ENCODE data around the gene PRIM2. TPM values are rescaled to one million over a fixed set of nuclear protein-coding genes. Genes with fewer than 3 reads are reported as not detected.
"Not testable (repeated sequence)": the region's sequence is repeated elsewhere in the genome, so short reads cannot be mapped to it uniquely, and the experiment has no call there.

Gene PRIM2
- total RNA-seq, 1 experiment from 2014 or later, result 60.0 TPM

DNA sequence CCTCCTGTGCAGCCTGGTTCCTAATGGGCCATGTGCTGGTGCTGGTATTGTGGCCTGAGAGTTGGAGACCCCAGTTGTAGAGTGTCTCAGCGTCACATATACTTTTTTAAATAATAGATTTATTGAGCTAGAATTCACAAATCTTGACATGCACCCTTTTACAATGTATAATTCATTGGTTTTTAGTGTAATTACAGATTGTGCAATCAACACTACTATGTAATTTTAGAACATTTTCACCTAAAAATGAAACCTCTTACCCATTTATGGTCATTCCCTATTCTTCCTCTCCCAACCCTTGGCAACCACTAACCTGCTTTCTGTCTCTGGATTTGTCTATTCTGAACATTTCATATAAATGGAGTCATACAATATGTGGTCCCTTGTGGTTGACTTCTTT, 10.6 kb downstream of the PRIM2 start:
- DNase-seq, result no peak
- Histone ChIP-seq H3K36me3 (peaks cover 80% of the 10 kb centered on the region), H3K27me3 (no peaks in the 10 kb centered on the region), H3K4me3 (no peak overlapping the region), H3K9me3 (peaks cover 16% of the 10 kb centered on the region)

DNA sequence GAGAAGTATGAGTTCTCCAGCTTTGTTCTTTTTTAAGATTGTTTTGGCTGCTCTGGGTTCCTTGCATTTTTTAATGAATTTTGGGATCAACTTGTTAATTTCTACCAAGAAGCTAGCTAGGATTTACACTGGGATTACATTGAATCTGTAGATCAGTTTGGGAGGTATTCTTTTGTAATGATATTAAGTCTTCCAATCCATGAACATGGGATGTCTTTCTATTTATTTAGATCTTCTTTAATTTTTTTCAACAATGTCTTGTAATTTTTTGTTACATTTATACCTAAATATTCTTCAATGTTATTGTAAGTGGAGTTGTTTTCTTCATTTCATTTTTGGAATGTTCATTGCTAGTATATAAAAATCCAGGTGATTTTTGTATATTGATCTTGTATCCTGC, 12.5 kb downstream of the PRIM2 start:
- Histone ChIP-seq H3K9me3 (peaks cover 19% of the 10 kb centered on the region), H3K36me3 (peaks cover 91% of the 10 kb centered on the region), H3K4me3 (no peak overlapping the region), H3K27me3 (no peaks in the 10 kb centered on the region)
- no peak for DNase-seq

DNA sequence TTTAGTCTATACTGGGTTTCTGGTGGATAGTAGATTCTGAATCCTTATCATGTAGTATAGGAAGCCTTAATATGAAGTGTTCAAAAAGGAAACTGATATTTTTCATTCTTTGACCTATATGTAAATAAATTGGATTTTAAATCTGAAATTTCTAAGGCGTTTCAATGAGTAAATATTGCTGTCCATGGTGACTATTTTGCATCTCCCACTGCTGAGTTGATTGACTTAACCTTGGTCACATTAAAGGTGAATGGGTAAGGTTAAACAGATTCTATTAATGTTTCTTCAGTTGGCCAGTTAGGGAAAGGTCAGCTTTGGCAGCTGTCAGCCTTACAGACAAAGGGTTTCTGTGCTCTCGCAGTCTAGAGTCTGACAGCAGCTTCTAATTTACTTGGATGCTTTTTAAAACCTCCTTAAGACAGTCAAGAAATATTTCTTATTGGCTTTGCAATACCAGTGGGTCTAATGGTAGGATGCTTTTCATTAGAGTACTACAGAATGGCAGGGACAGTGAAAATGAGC, 24.8 kb downstream of the PRIM2 start:
- H3K9me3 ChIP-seq, result no peaks in the 10 kb centered on the region
- no peak for DNase-seq
- peaks cover 3% of the 10 kb centered on the region for H3K36me3 ChIP-seq
- no peaks in the 10 kb centered on the region for H3K27me3 ChIP-seq
- H3K4me3 ChIP-seq, result no peak overlapping the region

DNA sequence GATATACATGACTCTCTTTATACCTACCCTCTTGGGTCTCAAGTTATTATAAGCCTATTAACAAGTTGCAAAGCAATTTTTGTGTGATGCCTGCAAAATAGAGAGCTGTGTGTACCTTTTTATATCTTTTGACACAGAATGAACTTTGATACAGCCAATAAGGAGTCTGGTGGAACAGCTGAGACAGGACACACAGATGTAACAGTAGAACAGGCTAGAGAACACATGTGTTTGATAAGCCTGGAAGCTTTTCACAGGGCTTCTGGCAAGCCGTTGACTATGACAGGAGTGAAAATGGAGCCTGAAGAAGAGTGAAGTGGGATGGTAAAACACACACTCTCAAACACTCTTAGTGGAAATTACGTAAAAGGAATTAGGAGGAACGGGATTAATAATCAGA, 25.9 kb downstream of the PRIM2 start:
- not testable (repeated sequence) for H3K36me3 ChIP-seq

DNA sequence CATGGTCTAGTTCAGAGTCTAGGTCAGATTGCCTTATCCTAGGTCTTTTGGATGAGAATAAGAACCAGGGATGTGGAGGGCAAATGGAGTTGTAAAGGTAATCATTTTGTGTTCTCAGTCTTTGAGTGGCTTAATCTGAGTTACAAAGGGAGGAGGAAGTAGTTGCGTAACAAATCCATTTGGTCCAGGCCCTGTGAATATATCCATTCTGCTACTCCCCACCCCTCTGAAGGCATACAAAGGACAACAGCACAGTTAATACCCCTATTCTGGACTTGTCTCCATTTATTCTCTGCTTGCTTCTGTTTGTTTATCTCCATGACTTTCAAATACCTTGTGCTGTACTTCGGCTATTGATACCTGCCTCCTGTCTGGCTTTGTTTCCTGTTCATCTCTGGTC, 29.3 kb downstream of the PRIM2 start:
- not testable (repeated sequence) for H3K36me3 ChIP-seq, H3K4me3 ChIP-seq, DNase-seq, H3K27me3 ChIP-seq, H3K9me3 ChIP-seq

More for the DNA sequence above, 25.9 kb downstream of the PRIM2 start:
- not testable (repeated sequence) for DNase-seq, H3K4me3 ChIP-seq, H3K27me3 ChIP-seq, H3K9me3 ChIP-seq

DNA sequence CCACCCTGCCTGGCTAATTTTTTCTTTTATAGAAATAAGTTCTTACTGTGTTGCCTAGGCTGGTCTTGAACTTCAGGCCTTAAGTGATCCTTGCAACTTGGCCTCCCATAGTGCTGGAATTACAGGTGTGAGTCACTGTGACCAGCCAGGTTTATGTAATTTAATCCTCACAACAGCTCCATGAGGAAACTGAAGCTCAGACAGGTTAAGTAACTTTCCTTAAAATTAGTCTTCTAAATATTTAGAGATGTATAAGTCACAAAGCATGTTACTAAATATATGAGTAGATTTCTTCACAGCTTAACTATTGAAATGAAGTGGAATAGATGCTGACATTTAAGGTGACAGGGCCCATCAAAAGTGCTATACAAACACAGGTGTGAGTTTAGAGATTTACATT, 30.2 kb downstream of the PRIM2 start:
- not testable (repeated sequence) for H3K36me3 ChIP-seq, H3K4me3 ChIP-seq, H3K9me3 ChIP-seq, H3K27me3 ChIP-seq, DNase-seq

DNA sequence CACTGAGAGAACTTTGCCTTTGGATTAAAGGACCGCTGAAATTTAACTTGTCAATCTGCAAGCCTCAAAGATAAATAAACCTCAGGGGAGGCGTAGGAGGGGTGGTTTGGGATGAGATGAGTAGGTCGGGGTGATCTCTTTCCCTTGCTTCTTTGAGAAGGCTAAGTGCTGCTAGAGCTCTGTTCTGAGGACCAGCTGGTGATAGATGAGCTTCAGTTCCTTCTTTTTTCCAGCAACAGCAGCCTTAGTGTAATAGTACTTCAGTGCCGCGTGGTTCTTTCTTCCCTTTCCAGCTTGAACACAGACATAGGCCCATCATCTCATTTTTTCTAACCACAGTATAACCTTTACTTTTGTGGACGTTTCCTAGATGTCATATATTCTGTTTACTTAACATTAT, 33.0 kb downstream of the PRIM2 start:
- not testable (repeated sequence) for H3K27me3 ChIP-seq, DNase-seq, H3K9me3 ChIP-seq, H3K36me3 ChIP-seq, H3K4me3 ChIP-seq

DNA sequence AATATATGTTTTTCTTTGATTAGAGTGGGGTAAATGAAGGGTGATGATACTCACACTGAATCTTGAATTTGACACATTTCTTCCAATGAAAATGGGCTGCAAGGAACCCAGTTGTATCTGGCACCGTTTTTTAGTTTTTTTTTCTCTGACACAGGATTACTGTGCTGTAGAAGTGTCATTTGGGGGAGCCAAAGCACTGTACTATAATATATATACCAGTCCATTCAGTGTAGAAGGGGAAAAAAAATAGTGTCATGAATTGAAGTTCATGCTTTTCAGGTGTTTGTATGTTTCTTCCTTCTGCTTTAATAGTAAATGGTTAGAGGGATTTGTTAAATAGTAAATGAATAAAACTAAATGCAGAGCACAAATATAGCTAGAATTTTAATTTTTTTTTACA, 35.2 kb downstream of the PRIM2 start:
- DNase-seq, H3K9me3 ChIP-seq, H3K27me3 ChIP-seq, H3K36me3 ChIP-seq, H3K4me3 ChIP-seq: not testable (repeated sequence)

DNA sequence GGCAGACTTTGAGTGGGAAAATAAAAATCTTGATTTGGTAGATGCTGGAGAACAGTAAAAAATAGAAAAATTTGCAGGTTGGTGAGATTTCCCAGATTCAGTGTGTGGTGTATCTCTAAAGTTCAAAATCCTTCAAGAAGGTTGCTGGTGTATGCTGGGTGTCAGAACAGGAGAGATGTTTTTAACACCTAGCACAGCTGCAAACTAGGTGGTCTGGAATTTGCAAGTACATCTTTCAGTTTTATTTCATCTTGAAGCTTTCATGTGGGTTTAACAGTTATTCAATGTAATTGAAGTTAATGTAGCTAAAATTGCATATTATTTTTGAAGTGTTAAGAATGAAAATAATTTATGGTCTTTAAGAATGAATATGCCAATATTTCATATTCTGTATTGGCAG, 40.9 kb downstream of the PRIM2 start:
- not testable (repeated sequence) for H3K27me3 ChIP-seq, H3K9me3 ChIP-seq, DNase-seq, H3K4me3 ChIP-seq, H3K36me3 ChIP-seq

DNA sequence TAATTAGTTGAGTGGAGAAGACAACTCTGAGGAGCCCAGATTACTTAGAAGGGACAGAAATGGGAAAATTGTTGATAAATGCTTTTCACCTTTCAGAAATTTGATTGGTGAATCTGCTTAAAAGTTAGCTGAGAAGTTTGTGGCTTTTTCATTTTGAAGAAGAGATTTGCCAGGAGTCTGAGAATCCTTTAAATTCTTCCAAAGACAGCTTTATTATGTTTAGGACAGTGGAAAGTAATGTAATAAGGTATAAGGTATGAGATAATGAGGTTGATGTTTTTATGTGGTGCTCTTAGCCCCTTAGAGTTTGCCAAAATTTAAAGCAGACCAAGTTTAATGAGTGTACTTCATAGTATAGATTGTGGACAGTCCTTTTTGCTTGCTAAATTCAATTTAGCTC, 42.3 kb downstream of the PRIM2 start:
- not testable (repeated sequence) for H3K9me3 ChIP-seq, H3K4me3 ChIP-seq, DNase-seq, H3K36me3 ChIP-seq, H3K27me3 ChIP-seq

DNA sequence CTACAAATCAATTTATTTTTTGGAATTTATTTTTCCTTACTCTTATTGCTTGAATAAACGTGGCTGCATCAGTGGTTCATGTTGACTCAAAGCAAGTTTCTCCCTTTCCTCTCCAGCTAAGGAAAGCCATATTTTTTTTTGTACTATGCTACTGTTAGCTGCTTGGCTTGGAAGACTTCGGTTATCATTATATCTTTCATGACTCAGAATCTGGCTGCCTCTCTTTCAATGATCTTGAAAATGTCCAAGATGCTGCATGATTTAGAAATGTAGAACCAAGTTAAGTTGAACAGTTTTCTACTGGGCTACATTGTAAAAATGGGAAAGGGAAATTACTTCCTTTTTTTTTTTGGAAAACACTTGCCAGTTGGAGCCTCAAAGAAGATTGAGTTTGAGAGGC, 44.9 kb downstream of the PRIM2 start:
- not testable (repeated sequence) for H3K36me3 ChIP-seq, H3K9me3 ChIP-seq, H3K27me3 ChIP-seq, DNase-seq, H3K4me3 ChIP-seq

DNA sequence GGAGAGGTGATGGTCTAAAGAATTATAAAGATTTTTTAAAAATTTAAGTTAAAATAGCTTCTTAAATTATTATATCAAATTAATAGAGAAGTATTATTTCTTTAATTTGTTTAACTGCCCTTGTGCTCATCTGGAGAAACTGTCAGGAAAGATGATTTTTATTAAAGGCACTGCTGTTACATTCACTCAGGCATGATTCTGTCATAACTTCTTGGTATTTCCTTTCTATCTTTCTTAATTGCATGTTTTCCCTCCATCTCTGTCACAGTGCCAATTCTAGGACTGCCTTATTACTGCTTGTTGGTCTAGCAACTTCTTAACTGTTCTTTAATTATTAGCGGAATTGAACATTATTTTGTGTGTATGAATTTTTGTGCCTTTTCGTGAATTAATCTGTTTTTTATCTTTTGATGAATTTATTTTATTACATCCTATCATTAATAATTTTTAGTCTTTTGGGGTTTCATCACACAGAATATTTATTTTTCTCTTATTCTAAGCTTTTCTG, 47.7 kb downstream of the PRIM2 start:
- not testable (repeated sequence) for H3K27me3 ChIP-seq, DNase-seq, H3K9me3 ChIP-seq, H3K36me3 ChIP-seq, H3K4me3 ChIP-seq

DNA sequence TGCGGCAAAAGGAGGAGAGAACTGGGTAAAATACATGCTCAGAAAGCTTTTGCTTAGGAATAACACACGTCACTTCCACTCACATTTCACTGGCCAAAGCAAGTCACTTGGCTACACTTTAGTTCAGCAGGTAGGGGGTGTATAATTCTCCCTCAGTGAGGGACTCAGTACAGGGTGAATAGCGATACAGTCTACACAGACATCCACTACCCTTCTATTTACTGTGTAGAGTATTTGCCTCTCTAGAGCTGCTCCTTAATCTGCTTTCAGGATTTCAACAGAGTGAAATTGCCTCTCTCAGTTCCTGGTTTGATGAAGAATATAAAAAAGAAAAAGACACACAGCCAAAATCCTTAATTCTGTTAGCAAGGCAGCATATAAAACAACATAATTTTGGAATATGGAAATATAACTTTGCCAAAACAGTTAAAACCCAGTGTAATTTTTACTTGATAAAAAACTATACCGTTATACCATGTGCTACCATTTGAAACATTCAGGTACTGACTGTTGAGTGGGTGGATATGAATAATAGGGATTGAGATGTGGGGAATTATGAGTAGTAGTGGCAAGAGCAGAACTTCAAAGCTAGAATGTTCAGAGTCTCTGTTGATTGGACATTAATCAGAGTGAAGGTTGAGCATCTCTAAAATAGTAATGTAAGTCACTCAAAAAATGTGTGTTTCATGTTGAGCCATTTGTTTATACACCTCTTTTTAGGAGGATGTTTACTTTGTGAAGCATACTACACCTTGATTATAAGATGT, 51.7 kb downstream of the PRIM2 start:
- not testable (repeated sequence) for H3K27me3 ChIP-seq, H3K36me3 ChIP-seq, DNase-seq, H3K9me3 ChIP-seq, H3K4me3 ChIP-seq

DNA sequence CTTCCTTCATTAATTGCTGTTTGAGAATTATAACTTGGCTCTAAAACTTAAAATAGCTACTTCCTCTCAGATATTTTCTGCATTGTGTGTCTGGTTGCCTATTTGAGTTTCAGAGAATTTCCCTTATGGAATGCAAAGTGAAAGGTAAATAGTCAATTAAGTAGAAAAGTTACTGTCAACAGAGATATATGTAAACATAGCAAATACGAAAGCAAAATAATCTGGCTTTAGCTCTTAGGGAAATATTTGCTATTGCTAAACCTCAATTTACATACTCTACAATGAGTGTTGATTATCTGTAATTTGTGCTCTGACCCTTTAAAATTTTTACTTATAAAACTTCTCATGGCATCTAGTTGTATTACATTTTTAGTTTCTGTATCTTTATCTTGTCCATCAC, 54.3 kb downstream of the PRIM2 start:
- H3K4me3 ChIP-seq, DNase-seq, H3K27me3 ChIP-seq, H3K36me3 ChIP-seq, H3K9me3 ChIP-seq: not testable (repeated sequence)

DNA sequence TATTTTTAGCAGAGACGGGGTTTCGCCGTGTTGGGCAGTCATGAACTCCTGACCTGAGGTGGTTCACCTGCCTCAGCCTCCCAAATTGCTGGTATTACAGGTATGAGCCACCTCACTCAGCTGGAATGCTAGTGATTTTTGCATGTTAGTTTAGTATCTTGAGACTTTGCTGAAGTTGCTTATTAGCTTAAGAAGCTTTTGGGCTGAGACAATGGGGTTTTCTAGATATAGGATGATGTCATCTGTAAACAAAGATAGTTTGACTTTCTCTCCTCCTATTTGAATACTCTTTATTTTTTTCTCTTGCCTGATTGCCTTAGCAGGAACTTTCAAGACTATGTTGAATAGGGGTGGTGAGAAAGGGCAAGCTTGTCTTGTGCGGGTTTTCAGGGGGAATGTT, 57.3 kb downstream of the PRIM2 start:
- H3K36me3 ChIP-seq, H3K9me3 ChIP-seq, H3K4me3 ChIP-seq, DNase-seq, H3K27me3 ChIP-seq: not testable (repeated sequence)

DNA sequence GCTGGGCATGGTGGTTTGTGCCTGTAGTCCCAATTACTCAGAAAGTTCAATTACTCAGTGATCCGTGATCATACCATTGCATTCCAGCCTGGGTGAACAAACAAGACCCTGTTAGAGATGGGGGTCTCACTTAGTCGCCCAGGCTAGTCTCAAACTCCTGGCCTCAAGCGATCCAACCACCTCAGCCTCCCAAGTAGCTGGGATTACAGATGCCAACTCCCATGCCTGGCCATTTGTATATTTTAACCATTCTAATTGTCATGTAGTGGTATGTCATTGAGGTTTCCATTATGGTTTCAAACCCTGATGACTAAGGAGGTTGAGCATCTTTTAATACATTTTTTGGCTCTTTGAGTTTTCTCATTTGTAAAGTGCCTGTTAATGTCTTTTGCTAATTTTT, 58.7 kb downstream of the PRIM2 start:
- not testable (repeated sequence) for H3K9me3 ChIP-seq, H3K27me3 ChIP-seq, H3K36me3 ChIP-seq, DNase-seq, H3K4me3 ChIP-seq

DNA sequence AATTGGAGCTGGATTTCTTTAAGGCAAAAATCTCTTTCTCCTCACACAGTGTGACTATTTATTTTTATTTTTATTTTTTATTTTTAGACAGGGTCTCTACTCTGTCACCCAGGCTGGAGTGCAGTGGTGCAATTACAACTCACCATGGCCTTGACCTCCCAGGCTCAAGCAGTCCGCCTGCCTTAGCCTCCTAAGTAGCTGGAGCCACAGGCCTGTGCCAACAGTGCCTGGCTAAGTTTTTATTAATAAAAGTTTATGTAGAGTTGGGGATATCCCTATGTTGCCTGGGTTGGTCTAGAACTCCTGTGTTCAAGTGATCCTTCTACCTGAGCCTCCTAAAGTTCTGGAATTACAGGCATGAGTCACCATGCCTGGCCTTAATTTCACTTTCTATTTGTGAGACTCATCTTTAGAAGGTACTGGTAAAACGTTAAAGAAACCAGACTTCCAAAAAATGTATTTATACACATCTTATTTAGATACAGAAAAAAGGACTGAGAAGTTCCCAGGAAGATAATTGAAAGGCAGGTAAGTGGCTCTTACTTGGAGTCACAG, 71.7 kb downstream of the PRIM2 start:
- H3K27me3 ChIP-seq, H3K9me3 ChIP-seq, DNase-seq, H3K4me3 ChIP-seq, H3K36me3 ChIP-seq: not testable (repeated sequence)

DNA sequence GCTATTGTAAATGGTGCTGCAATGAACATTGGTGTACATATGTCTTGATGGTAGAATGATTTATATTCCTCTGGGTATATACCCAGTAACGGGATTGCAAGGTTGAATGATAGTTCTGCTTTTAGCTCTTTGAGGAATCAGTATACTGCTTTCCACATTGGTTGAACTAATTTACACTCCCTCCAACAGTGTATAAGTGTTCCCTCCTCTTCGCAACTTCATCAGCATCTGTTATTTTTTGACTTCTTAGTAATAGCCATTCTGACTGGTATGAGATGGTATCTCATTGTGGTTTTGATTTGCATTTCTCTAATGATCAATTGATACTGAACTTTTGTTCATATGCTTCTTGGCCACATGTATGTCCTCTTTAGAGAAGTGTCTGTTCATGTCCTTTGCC, 73.4 kb downstream of the PRIM2 start:
- H3K4me3 ChIP-seq, H3K36me3 ChIP-seq, H3K9me3 ChIP-seq, H3K27me3 ChIP-seq, DNase-seq: not testable (repeated sequence)
